PC-9 (cell line): Measurements from ENCODE around the gene TSPEAR. TPM values are rescaled to one million over a fixed set of nuclear protein-coding genes. Genes with fewer than 3 reads are reported as not detected.

Source experiments
- BruUV-seq: library from RNA; stranded (reverse); fragments of 400-500 nt; replicated peaks from 2 replicates; lab custom pipeline; 2021; lab: Mats Ljungman, UMichigan
- CTCF ChIA-PET: fragments of 300-600 bp; sonication (Branson Sonifier 250); formaldehyde crosslinking; loops from one replicate; lab custom pipeline; 2022; ENCODE audit warnings: antibody characterized with exemption; lab: Charles Lee
- POLR2A ChIA-PET: fragments of 300-600 bp; sonication (Branson Sonifier 250); formaldehyde crosslinking; loops from one replicate; lab custom pipeline; 2022; ENCODE audit warnings: antibody characterized with exemption; ENCODE audit not compliant: unreplicated experiment; lab: Charles Lee
- DNase-seq, 2 experiments: peaks; one replicate each; pipeline versions ENCODE4 v3.0.0 to v3.0.0-alpha.2; 2015 to 2022; ENCODE audit warnings: mixed read lengths in 1 of 2
- H2AFZ ChIP-seq: fragments of 200-600 bp; sonication (generic); 2 replicates; pipeline ENCODE4 v1.8.1; 2017; ENCODE audit warnings: antibody characterized with exemption
- H3F3A ChIP-seq: fragments of 200-600 bp; sonication (generic); 2 replicates; pipeline ENCODE4 v1.8.1; 2017; ENCODE audit warnings: antibody characterized with exemption, mild to moderate bottlenecking, low read depth; ENCODE audit not compliant: insufficient read depth
- H3K27ac ChIP-seq: fragments of 200-600 bp; sonication (generic); 2 replicates; pipeline ENCODE4 v1.6.1; 2016; ENCODE audit warnings: mixed run types
- H3K27me3 ChIP-seq: fragments of 200-600 bp; sonication (generic); 2 replicates; pipeline ENCODE4 v1.6.1; 2016; ENCODE audit warnings: low read depth, mixed run types; ENCODE audit not compliant: insufficient read depth
- H3K36me3 ChIP-seq: fragments of 200-600 bp; sonication (generic); 2 replicates; pipeline ENCODE4 v1.6.1; 2016; ENCODE audit warnings: low read depth, mixed run types
- H3K4me1 ChIP-seq: fragments of 200-600 bp; sonication (generic); replicated peaks from 2 replicates; pipeline ENCODE4 v1.6.1; 2016; ENCODE audit warnings: mixed run types; ENCODE audit not compliant: insufficient read depth
- H3K4me2 ChIP-seq: fragments of 200-600 bp; sonication (generic); 2 replicates; pipeline ENCODE4 v1.6.1; 2017; ENCODE audit warnings: mixed run types
- H3K4me3 ChIP-seq: fragments of 200-600 bp; sonication (generic); 2 replicates; pipeline ENCODE4 v1.6.1; 2016; ENCODE audit warnings: mixed run types
- H3K79me2 ChIP-seq: fragments of 200-600 bp; sonication (generic); 2 replicates; pipeline ENCODE4 v1.6.1; 2017; ENCODE audit warnings: low read depth, mixed run types
- H3K9me2 ChIP-seq: fragments of 200-600 bp; sonication (generic); 2 replicates; pipeline ENCODE4 v1.8.1; 2017; ENCODE audit warnings: mild to moderate bottlenecking; ENCODE audit not compliant: insufficient read depth
- H3K9me3 ChIP-seq: fragments of 200-600 bp; sonication (generic); 2 replicates; pipeline ENCODE4 v1.8.1; 2016; ENCODE audit warnings: low read depth; ENCODE audit not compliant: insufficient read depth
- H4K20me1 ChIP-seq: fragments of 200-600 bp; sonication (generic); 2 replicates; pipeline ENCODE4 v1.8.1; 2017; ENCODE audit not compliant: insufficient read depth
- CTCF ChIP-seq: fragments of 200-600 bp; sonication (generic); conservative IDR thresholded peaks from 2 replicates; pipeline ENCODE4 v1.6.1; 2017; ENCODE audit warnings: mixed run types, antibody characterized with exemption, mild to moderate bottlenecking, moderate library complexity
- EZH2 ChIP-seq: fragments of 200-600 bp; sonication (generic); IDR thresholded peaks from 2 replicates; pipeline ENCODE4 v1.8.0; 2017; ENCODE audit warnings: antibody characterized with exemption, low read depth
- intact Hi-C: fragments of 100-400 bp; cut with micrococcal nuclease; formaldehyde crosslinking; loops from one replicate; pipeline ENCODE4 v1.10.0; 2022; ENCODE audit not compliant: unreplicated experiment
- total RNA-seq: library from RNA; stranded (reverse); gene quantifications from 2 replicates; pipeline ENCODE4 v1.2.3, GENCODE V29; 2021

Gene TSPEAR
- total RNA-seq, 1 experiment from 2014 or later = not detected

GRCh38 chr21:44516342-44516741 is 195.0 kb downstream of the TSPEAR start:
- DNase-seq = no peak
- H3K79me2 ChIP-seq = no peaks in the 10 kb centered on the region
- no peaks in the 10 kb centered on the region for H3K9me3 ChIP-seq
- no peak for TF ChIP-seq CTCF
- no peak for TF ChIP-seq EZH2
- H3K4me1 ChIP-seq = no peaks in the 10 kb centered on the region
- no peaks in the 10 kb centered on the region for H3K36me3 ChIP-seq
- H2AFZ ChIP-seq = no peak overlapping the region
- H3K4me3 ChIP-seq = no peak overlapping the region
- no TSS peak for BruUV-seq
- no peak overlapping the region for H3K4me2 ChIP-seq
- no peaks in the 10 kb centered on the region for H3F3A ChIP-seq
- no peak overlapping the region for H3K27ac ChIP-seq
- no peaks in the 10 kb centered on the region for H3K9me2 ChIP-seq
- peaks cover 96% of the 10 kb centered on the region for H3K27me3 ChIP-seq
- POLR2A ChIA-PET = no interaction called here
- CTCF ChIA-PET = no interaction called here
- intact Hi-C loops = loop anchor here (10.0 kb wide), 1 partner anchor 418 kb away; no protein-coding TSS in a partner anchor
- no peaks in the 10 kb centered on the region for H4K20me1 ChIP-seq

- no peaks in the 10 kb centered on the region for H3K9me2 ChIP-seq
- no peaks in the 10 kb centered on the region for H3K9me3 ChIP-seq
- H3F3A ChIP-seq = no peaks in the 10 kb centered on the region
- H3K27ac ChIP-seq = no peak overlapping the region
- H3K4me2 ChIP-seq = no peak overlapping the region
- peaks cover 93% of the 10 kb centered on the region for H3K27me3 ChIP-seq
- CTCF ChIA-PET = no interaction called here
- no peak for DNase-seq
- no peak overlapping the region for H2AFZ ChIP-seq
- TF ChIP-seq EZH2 = no peak
- no peak for TF ChIP-seq CTCF
- BruUV-seq = no TSS peak
- intact Hi-C loops = loop anchor here (10.0 kb wide), 1 partner anchor 419 kb away; no protein-coding TSS in a partner anchor
- H4K20me1 ChIP-seq = no peaks in the 10 kb centered on the region
- no peaks in the 10 kb centered on the region for H3K36me3 ChIP-seq
- H3K4me1 ChIP-seq = no peaks in the 10 kb centered on the region
- no peaks in the 10 kb centered on the region for H3K79me2 ChIP-seq
- POLR2A ChIA-PET = no interaction called here
- H3K4me3 ChIP-seq = no peak overlapping the region
These were observed 195.8 kb downstream of the TSPEAR start for GRCh38 chr21:44515359-44516165.

- intact Hi-C loops = loop anchor here (10.0 kb wide), 1 partner anchor 420 kb away; no protein-coding TSS in a partner anchor
- Histone ChIP-seq H3K4me2 (no peak overlapping the region), H2AFZ (no peak overlapping the region), H3K27me3 (peaks cover 90% of the 10 kb centered on the region), H3K27ac (no peak overlapping the region), H3K4me3 (no peak overlapping the region), H3F3A (no peaks in the 10 kb centered on the region), H3K36me3 (no peaks in the 10 kb centered on the region), H4K20me1 (no peaks in the 10 kb centered on the region), H3K79me2 (no peaks in the 10 kb centered on the region), H3K9me2 (no peaks in the 10 kb centered on the region), H3K9me3 (no peaks in the 10 kb centered on the region), H3K4me1 (no peaks in the 10 kb centered on the region)
- no peak for DNase-seq
- TF ChIP-seq EZH2 (no peak), CTCF (no peak)
- no TSS peak for BruUV-seq
- CTCF ChIA-PET = no interaction called here
- POLR2A ChIA-PET = no interaction called here
These were observed 196.5 kb downstream of the TSPEAR start for GRCh38 chr21:44514746-44515358.
